SK-N-SH (cell line): Measurements from ENCODE around the gene DIPK1A. TPM values are rescaled to one million over a fixed set of nuclear protein-coding genes. Genes with fewer than 3 reads are reported as not detected.
A peak's percentile ranks its signal among the peaks of the same experiment; 100 is the strongest.

Experiments used
- CTCF ChIA-PET: fragments of 300-600, 350-600 bp; formaldehyde crosslinking; extraction: SDS; loops from one replicate; lab custom pipeline; 2021; lab: Yijun Ruan, JAX
- POLR2A ChIA-PET: fragments of 350-600 bp; sonication (Branson Sonifier 250); formaldehyde crosslinking; extraction: SDS; loops from one replicate; lab custom pipeline; 2020; ENCODE audit warnings: antibody characterized with exemption, inconsistent platforms; lab: Yijun Ruan, JAX
- DNase-seq: peaks from one replicate; pipeline ENCODE4 v3.0.0; 2012
- H2AFZ ChIP-seq: fragments of 200-600 bp; sonication (generic); 2 replicates; pipeline ENCODE4 v1.8.1; 2016; ENCODE audit warnings: antibody characterized with exemption, mild to moderate bottlenecking, low read depth
- H3F3A ChIP-seq: fragments of 200-600 bp; sonication (generic); replicated peaks from 2 replicates; pipeline ENCODE3; 2016; ENCODE audit warnings: antibody characterized with exemption, mild to moderate bottlenecking; ENCODE audit not compliant: insufficient read depth
- H3K27ac ChIP-seq, 2 experiments: fragments of 200-500 bp in 1 of 2; fragments of 200-600 bp in 1 of 2; sonication (Bioruptor generic) in 1 of 2; sonication (generic), shearing (Covaris generic) in 1 of 2; 2 replicates each; pipeline versions ENCODE4 v1.5.1 to v1.6.1; 2014 to 2016; ENCODE audit warnings: low read depth in 2 of 2, inconsistent platforms in 1 of 2, low read length in 1 of 2, mild to moderate bottlenecking in 1 of 2, mixed read lengths in 1 of 2
- H3K27me3 ChIP-seq: fragments of 200-600 bp; sonication (generic), shearing (Covaris generic); 2 replicates; pipeline ENCODE4 v1.6.1; 2016; ENCODE audit warnings: mixed run types; ENCODE audit not compliant: insufficient read depth
- H3K36me3 ChIP-seq, 2 experiments: fragments of 200-500 bp in 1 of 2; fragments of 200-600 bp in 1 of 2; sonication (Bioruptor generic) in 1 of 2; sonication (generic) in 1 of 2; replicated peaks in 1 of 2; 2 replicates each; pipeline versions ENCODE3 to v1.5.1; 2014 to 2016; ENCODE audit warnings: low read length in 1 of 2, mild to moderate bottlenecking in 1 of 2; ENCODE audit not compliant: insufficient read depth in 2 of 2, control insufficient read depth in 1 of 2
- H3K4me1 ChIP-seq, 2 experiments: fragments of 200-500 bp in 1 of 2; fragments of 200-600 bp in 1 of 2; sonication (Bioruptor generic) in 1 of 2; sonication (generic), shearing (Covaris generic) in 1 of 2; 2 replicates each; pipeline versions ENCODE4 v1.5.1 to v1.6.1; 2014 to 2016; ENCODE audit warnings: low read depth in 1 of 2, low read length in 1 of 2, mixed run types in 1 of 2; ENCODE audit not compliant: insufficient read depth in 2 of 2, control insufficient read depth in 1 of 2
- H3K4me2 ChIP-seq: fragments of 200-600 bp; sonication (generic), shearing (Covaris generic); 2 replicates; pipeline ENCODE4 v1.6.1; 2017; ENCODE audit warnings: mixed run types
- H3K4me3 ChIP-seq, 2 experiments: fragments of 200-500 bp in 1 of 2; fragments of 200-600 bp in 1 of 2; sonication (Bioruptor generic) in 1 of 2; sonication (generic), shearing (Covaris generic) in 1 of 2; 2 replicates each; pipeline versions ENCODE4 v1.5.1 to v1.8.1; 2014 to 2016; ENCODE audit warnings: low read depth in 2 of 2, inconsistent platforms in 1 of 2, low read length in 1 of 2, mild to moderate bottlenecking in 1 of 2, mixed read lengths in 1 of 2, moderate library complexity in 1 of 2
- H3K79me2 ChIP-seq: fragments of 200-600 bp; sonication (generic); 2 replicates; pipeline ENCODE4 v1.8.1; 2017; ENCODE audit warnings: mild to moderate bottlenecking; ENCODE audit not compliant: insufficient read depth
- H3K9ac ChIP-seq: fragments of 200-600 bp; sonication (generic); 2 replicates; pipeline ENCODE4 v1.6.1; 2017; ENCODE audit warnings: mixed run types
- H3K9me2 ChIP-seq: fragments of 200-600 bp; sonication (generic); 2 replicates; pipeline ENCODE4 v1.6.1; 2017; ENCODE audit warnings: mixed run types
- H3K9me3 ChIP-seq: fragments of 200-600 bp; sonication (generic); 2 replicates; pipeline ENCODE4 v1.6.1; 2017; ENCODE audit warnings: mixed run types, mild to moderate bottlenecking, moderate library complexity
- H4K20me1 ChIP-seq: fragments of 200-600 bp; sonication (generic); 2 replicates; pipeline ENCODE4 v1.6.1; 2017; ENCODE audit warnings: mild to moderate bottlenecking, mixed run types; ENCODE audit not compliant: insufficient read depth
- CHD2 ChIP-seq: fragments of 150-350 bp; IDR thresholded peaks from 2 replicates; pipeline ENCODE4 v1.6.1; 2018; ENCODE audit warnings: low read length; ENCODE audit not compliant: partially characterized antibody
- EZH2phosphoT487 ChIP-seq: fragments of 200-600 bp; sonication (generic); IDR thresholded peaks from 2 replicates; pipeline ENCODE4 v1.6.1; 2017; ENCODE audit warnings: low read depth, mixed run types, mild to moderate bottlenecking, antibody characterized with exemption, moderate library complexity, borderline replicate concordance
- FOSL2 ChIP-seq: IDR thresholded peaks from 2 replicates; pipeline ENCODE4 v1.4.0; 2012; ENCODE audit warnings: low read depth, mild to moderate bottlenecking, moderate library complexity, borderline replicate concordance
- FOXJ3 ChIP-seq: sonication (generic); formaldehyde crosslinking; IDR thresholded peaks from 2 replicates; pipeline ENCODE4 v1.5.1; 2020; ENCODE audit warnings: mild to moderate bottlenecking, missing genetic modification reagents
- FOXM1 ChIP-seq: IDR thresholded peaks from 2 replicates; pipeline ENCODE4 v1.4.0; 2012; ENCODE audit warnings: low read depth, mild to moderate bottlenecking
- GABPA ChIP-seq: IDR thresholded peaks from 2 replicates; pipeline ENCODE4 v1.4.0; 2012; ENCODE audit warnings: low read depth, mild to moderate bottlenecking
- GATA2 ChIP-seq: sonication (generic); formaldehyde crosslinking; IDR thresholded peaks from 2 replicates; pipeline ENCODE4 v1.5.0; 2020; ENCODE audit warnings: mild to moderate bottlenecking, missing genetic modification reagents
- JUND ChIP-seq: IDR thresholded peaks from 2 replicates; pipeline ENCODE4 v1.4.0; 2012
- MEF2A ChIP-seq: IDR thresholded peaks from 2 replicates; pipeline ENCODE4 v1.4.0; 2012; ENCODE audit warnings: low read depth, borderline replicate concordance
- NFIC ChIP-seq: IDR thresholded peaks from 2 replicates; pipeline ENCODE4 v1.4.0; 2012; ENCODE audit warnings: borderline replicate concordance
- NRF1 ChIP-seq: IDR thresholded peaks from 2 replicates; pipeline ENCODE4 v1.6.1; 2012; ENCODE audit warnings: low read depth, mild to moderate bottlenecking, low read length
- POLR2AphosphoS5 ChIP-seq: IDR thresholded peaks from 2 replicates; pipeline ENCODE4 v1.6.1; 2012; ENCODE audit warnings: low read depth, low read length
- RAD21 ChIP-seq: IDR thresholded peaks from 2 replicates; pipeline ENCODE4 v1.6.1; 2012; ENCODE audit warnings: mild to moderate bottlenecking, low read length
- RCOR1 ChIP-seq: fragments of 150-350 bp; IDR thresholded peaks from 2 replicates; pipeline ENCODE4 v1.6.1; 2017; ENCODE audit warnings: antibody characterized with exemption, low read length
- RXRA ChIP-seq: IDR thresholded peaks from 2 replicates; pipeline ENCODE4 v1.4.0; 2012; ENCODE audit warnings: low read depth, mild to moderate bottlenecking, borderline replicate concordance
- SMC3 ChIP-seq: IDR thresholded peaks from 2 replicates; pipeline ENCODE4 v1.6.1; 2012; ENCODE audit warnings: low read depth, low read length, improper control_type of control experiment
- TCF12 ChIP-seq: IDR thresholded peaks from 2 replicates; pipeline ENCODE4 v1.4.0; 2012
- YY1 ChIP-seq: IDR thresholded peaks from 2 replicates; pipeline ENCODE4 v1.4.0; 2012; ENCODE audit warnings: low read depth, mild to moderate bottlenecking
- WGBS: methylation state at CpG from one replicate; pipeline ENCODE4 v1.1.6; 2017; ENCODE audit warnings: low lambda C conversion rate; 5-methylcytosine and 5-hydroxymethylcytosine counted together
- polyA plus RNA-seq, 3 experiments: library from polyadenylated mRNA; depleted of rRNA; stranded (reverse); fragments of >200 nt; gene quantifications; 2 replicates each; pipeline ENCODE4 v1.2.3, GENCODE V29; 2012
- TF ChIP-seq, protein P1 (sequence below): fragments of 150-350 bp; IDR thresholded peaks from 2 replicates; pipeline ENCODE4 v1.6.1; 2016; ENCODE audit warnings: mild to moderate bottlenecking, low read depth, low read length
- TF ChIP-seq, protein P2 (sequence below): IDR thresholded peaks from 2 replicates; pipeline ENCODE4 v1.4.0; 2012; ENCODE audit warnings: low read depth, borderline replicate concordance
- TF ChIP-seq, protein P3 (sequence below): IDR thresholded peaks from 2 replicates; pipeline ENCODE4 v1.4.0; 2012; ENCODE audit warnings: low read depth, borderline replicate concordance
- TF ChIP-seq, protein P4 (sequence below): fragments of 150-350 bp; IDR thresholded peaks from 2 replicates; pipeline ENCODE4 v1.6.1; 2017; ENCODE audit warnings: antibody characterized with exemption, low read length, low read depth, borderline replicate concordance
- TF ChIP-seq, protein P5 (sequence below): IDR thresholded peaks from 2 replicates; pipeline ENCODE4 v1.6.1; 2012; ENCODE audit warnings: mild to moderate bottlenecking, low read depth, low read length, moderate library complexity

DIPK1A gene
- polyA plus RNA-seq, 1 of the 3 experiments (the other 2 are of a cell fraction) = 3.4 TPM

DNA sequence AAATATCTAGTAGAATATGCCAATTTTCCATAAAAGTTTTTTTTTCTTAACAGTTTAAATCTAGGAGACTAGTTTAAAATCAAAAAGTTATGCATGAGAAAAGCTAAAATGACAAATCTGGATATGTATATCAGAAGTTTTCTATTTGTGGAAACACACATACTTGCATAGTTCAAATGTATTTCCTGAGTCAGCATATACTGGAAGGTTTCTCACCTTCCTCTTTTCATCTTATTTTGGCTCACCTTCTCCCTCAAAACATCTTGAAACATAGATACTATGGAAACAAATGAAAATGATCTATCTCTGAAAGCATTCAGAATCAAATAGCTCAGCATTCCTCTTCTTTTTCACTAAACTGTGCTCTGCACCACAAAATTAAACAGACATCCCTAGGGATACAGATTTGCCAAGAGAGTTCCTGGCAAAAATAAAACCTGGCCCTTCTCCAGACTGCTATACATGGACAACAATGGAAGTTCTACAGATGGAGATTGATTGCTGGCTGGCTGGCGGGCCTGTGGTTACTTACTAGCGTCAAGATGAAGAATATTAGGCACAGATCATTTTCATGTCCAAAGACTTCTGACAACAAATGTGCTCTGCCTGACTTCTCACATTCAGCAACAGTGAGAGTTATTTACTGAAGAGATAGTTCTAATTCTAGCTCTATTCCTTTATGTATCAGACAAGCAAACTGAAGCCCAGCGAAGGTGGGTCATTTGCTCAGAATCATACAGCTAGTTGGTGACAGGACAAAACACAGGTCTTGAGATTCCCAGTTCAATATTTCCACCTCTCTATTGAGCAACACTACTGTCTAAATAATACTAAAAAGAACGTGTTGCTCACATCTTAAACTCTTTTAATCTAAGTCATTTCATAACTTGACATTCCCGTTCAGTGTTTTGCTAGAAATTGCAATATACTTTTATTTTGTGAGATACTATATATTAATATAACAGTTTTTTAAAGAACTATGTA, 26.6 kb downstream of the DIPK1A start (continued):
- TF ChIP-seq, protein P1, sequence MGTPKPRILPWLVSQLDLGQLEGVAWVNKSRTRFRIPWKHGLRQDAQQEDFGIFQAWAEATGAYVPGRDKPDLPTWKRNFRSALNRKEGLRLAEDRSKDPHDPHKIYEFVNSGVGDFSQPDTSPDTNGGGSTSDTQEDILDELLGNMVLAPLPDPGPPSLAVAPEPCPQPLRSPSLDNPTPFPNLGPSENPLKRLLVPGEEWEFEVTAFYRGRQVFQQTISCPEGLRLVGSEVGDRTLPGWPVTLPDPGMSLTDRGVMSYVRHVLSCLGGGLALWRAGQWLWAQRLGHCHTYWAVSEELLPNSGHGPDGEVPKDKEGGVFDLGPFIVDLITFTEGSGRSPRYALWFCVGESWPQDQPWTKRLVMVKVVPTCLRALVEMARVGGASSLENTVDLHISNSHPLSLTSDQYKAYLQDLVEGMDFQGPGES = no peak
- TF ChIP-seq, protein P2, sequence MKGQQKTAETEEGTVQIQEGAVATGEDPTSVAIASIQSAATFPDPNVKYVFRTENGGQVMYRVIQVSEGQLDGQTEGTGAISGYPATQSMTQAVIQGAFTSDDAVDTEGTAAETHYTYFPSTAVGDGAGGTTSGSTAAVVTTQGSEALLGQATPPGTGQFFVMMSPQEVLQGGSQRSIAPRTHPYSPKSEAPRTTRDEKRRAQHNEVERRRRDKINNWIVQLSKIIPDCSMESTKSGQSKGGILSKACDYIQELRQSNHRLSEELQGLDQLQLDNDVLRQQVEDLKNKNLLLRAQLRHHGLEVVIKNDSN = 0 out of 2 replicates have a peak, but pooled peaks have one; percentile 19
- TF ChIP-seq YY1 = no peak
- no peak for TF ChIP-seq NRF1
- peak; percentile 90 for TF ChIP-seq FOXM1
- no peak; the same call in 1 of the 2 replicates for TF ChIP-seq GABPA
- TF ChIP-seq RAD21 = peak; percentile 16; the same call in 1 of the 2 replicates
- TF ChIP-seq RXRA = peak; percentile 83
- TF ChIP-seq, protein P3, sequence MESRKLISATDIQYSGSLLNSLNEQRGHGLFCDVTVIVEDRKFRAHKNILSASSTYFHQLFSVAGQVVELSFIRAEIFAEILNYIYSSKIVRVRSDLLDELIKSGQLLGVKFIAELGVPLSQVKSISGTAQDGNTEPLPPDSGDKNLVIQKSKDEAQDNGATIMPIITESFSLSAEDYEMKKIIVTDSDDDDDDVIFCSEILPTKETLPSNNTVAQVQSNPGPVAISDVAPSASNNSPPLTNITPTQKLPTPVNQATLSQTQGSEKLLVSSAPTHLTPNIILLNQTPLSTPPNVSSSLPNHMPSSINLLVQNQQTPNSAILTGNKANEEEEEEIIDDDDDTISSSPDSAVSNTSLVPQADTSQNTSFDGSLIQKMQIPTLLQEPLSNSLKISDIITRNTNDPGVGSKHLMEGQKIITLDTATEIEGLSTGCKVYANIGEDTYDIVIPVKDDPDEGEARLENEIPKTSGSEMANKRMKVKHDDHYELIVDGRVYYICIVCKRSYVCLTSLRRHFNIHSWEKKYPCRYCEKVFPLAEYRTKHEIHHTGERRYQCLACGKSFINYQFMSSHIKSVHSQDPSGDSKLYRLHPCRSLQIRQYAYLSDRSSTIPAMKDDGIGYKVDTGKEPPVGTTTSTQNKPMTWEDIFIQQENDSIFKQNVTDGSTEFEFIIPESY = peak; percentile 89; the same call in 1 of the 2 replicates
- no peak for TF ChIP-seq EZH2phosphoT487
- peak; percentile 72 for TF ChIP-seq RCOR1

DNA sequence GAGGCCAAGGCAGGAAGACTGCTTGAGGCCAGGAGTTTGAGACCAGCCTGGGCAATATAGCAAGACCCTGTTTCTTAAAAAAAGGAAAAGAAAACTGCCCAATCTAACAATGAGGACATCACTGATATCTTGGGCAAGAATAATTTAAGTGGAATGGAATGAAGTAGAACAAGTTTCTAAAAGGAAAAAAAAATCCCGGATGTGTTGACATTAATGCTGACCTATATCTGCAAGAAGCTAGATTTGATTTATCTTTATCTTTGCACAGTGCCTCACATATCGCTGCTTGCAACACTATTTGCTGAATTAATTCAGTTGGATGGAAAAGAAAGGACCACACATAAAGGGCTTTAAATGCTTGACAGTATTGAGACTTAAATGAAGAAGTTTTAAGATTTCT, 27.8 kb downstream of the DIPK1A start:
- H4K20me1 ChIP-seq = no peaks in the 10 kb centered on the region
- WGBS = 78% methylated on average over 2 of the region's 2 CpGs
- H3K79me2 ChIP-seq = no peaks in the 10 kb centered on the region
- H3K36me3 ChIP-seq = no peaks in the 10 kb centered on the region
- H3K27me3 ChIP-seq = no peaks in the 10 kb centered on the region
- DNase-seq = no peak
- H3K9me2 ChIP-seq = no peaks in the 10 kb centered on the region
- ChIA-PET POLR2A (no interaction called here), CTCF (interaction anchor here (1.6 to 3.5 kb wide), 3 partner anchors 21 to 75 kb away, joined by 3 to 21 read pairs (median 8); partner anchors contain the start of gene DIPK1A)
- H3K4me2 ChIP-seq = 0 out of 2 replicates have a peak overlapping the region, but pooled peaks have one; percentile 3
- no peaks in the 10 kb centered on the region for H3K9me3 ChIP-seq
- no peak overlapping the region for H3K4me3 ChIP-seq
- no peak overlapping the region for H3K9ac ChIP-seq
- H2AFZ ChIP-seq = no peak overlapping the region
- peaks cover 14% of the 10 kb centered on the region for H3F3A ChIP-seq
- peak overlapping the region in 1 of 2 experiments; percentile 65; a peak in 2 of 4 replicates for H3K27ac ChIP-seq
- peaks cover 18 to 31% of the 10 kb centered on the region in 2 experiments; a peak in 3 of 4 replicates for H3K4me1 ChIP-seq
- TF ChIP-seq GATA2 (no peak), CHD2 (no peak), FOSL2 (no peak), MEF2A (no peak), FOXM1 (no peak), TCF12 (no peak), SMC3 (no peak), NRF1 (no peak), NFIC (no peak), RXRA (no peak), POLR2AphosphoS5 (no peak), FOXJ3 (CRISPR knock-in tag) (no peak), JUND (no peak)
- TF ChIP-seq, protein P4, sequence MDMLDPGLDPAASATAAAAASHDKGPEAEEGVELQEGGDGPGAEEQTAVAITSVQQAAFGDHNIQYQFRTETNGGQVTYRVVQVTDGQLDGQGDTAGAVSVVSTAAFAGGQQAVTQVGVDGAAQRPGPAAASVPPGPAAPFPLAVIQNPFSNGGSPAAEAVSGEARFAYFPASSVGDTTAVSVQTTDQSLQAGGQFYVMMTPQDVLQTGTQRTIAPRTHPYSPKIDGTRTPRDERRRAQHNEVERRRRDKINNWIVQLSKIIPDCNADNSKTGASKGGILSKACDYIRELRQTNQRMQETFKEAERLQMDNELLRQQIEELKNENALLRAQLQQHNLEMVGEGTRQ = no peak
- TF ChIP-seq, protein P5, sequence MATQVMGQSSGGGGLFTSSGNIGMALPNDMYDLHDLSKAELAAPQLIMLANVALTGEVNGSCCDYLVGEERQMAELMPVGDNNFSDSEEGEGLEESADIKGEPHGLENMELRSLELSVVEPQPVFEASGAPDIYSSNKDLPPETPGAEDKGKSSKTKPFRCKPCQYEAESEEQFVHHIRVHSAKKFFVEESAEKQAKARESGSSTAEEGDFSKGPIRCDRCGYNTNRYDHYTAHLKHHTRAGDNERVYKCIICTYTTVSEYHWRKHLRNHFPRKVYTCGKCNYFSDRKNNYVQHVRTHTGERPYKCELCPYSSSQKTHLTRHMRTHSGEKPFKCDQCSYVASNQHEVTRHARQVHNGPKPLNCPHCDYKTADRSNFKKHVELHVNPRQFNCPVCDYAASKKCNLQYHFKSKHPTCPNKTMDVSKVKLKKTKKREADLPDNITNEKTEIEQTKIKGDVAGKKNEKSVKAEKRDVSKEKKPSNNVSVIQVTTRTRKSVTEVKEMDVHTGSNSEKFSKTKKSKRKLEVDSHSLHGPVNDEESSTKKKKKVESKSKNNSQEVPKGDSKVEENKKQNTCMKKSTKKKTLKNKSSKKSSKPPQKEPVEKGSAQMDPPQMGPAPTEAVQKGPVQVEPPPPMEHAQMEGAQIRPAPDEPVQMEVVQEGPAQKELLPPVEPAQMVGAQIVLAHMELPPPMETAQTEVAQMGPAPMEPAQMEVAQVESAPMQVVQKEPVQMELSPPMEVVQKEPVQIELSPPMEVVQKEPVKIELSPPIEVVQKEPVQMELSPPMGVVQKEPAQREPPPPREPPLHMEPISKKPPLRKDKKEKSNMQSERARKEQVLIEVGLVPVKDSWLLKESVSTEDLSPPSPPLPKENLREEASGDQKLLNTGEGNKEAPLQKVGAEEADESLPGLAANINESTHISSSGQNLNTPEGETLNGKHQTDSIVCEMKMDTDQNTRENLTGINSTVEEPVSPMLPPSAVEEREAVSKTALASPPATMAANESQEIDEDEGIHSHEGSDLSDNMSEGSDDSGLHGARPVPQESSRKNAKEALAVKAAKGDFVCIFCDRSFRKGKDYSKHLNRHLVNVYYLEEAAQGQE = no peak
